DND-41 (cell line): Measurements from ENCODE around the gene ARHGEF39.

Source experiments
- ATAC-seq: fragments of 200-7000 bp; cut with Tn5 transposase; 3 replicates; pipeline ENCODE4 v1.9.1; 2021; ENCODE audit warnings: low read depth; ENCODE audit not compliant: insufficient read depth
- DNase-seq: peaks from one replicate; pipeline ENCODE4 v3.0.0-alpha.2; 2020
- H2AFZ ChIP-seq: 2 replicates; pipeline ENCODE4 v1.6.0; 2012; ENCODE audit warnings: low read depth, low read length
- H3K27ac ChIP-seq: 2 replicates; pipeline ENCODE4 v1.5.1; 2012; ENCODE audit warnings: low read length, inconsistent platforms
- H3K27me3 ChIP-seq: fragments of 200-600 bp; sonication (generic); 2 replicates; pipeline ENCODE4 v1.6.0; 2012; ENCODE audit warnings: low read length, mild to moderate bottlenecking, inconsistent platforms; ENCODE audit not compliant: insufficient read depth, poor library complexity
- H3K36me3 ChIP-seq: 2 replicates; pipeline ENCODE4 v1.5.1; 2012; ENCODE audit warnings: low read length, inconsistent platforms; ENCODE audit not compliant: insufficient read depth
- H3K4me1 ChIP-seq: 2 replicates; pipeline ENCODE4 v1.5.1; 2012; ENCODE audit warnings: mild to moderate bottlenecking, low read length; ENCODE audit not compliant: insufficient read depth
- H3K4me2 ChIP-seq: 2 replicates; pipeline ENCODE4 v1.6.0; 2012; ENCODE audit warnings: mild to moderate bottlenecking, moderate library complexity, low read length, inconsistent platforms; ENCODE audit not compliant: insufficient read depth
- H3K4me3 ChIP-seq, 2 experiments: fragments of 200-600 bp in 1 of 2; shearing (Covaris generic) in 1 of 2; 2 replicates each; pipeline ENCODE4 v1.5.1; 2012 to 2016; ENCODE audit warnings: inconsistent platforms in 2 of 2, low read length in 2 of 2, mild to moderate bottlenecking in 2 of 2, low read depth in 1 of 2, moderate library complexity in 1 of 2
- H3K79me2 ChIP-seq: 2 replicates; pipeline ENCODE4 v1.6.0; 2012; ENCODE audit warnings: low read length, inconsistent platforms; ENCODE audit not compliant: insufficient read depth
- H3K9ac ChIP-seq: 2 replicates; pipeline ENCODE4 v1.6.0; 2012; ENCODE audit warnings: low read depth, mild to moderate bottlenecking, inconsistent platforms, low read length, moderate library complexity
- H3K9me3 ChIP-seq: 2 replicates; pipeline ENCODE4 v1.5.1; 2012; ENCODE audit warnings: low read length, moderate library complexity, mild to moderate bottlenecking, inconsistent platforms; ENCODE audit not compliant: insufficient read depth, severe bottlenecking
- H4K20me1 ChIP-seq: 2 replicates; pipeline ENCODE4 v1.6.0; 2012; ENCODE audit warnings: low read length; ENCODE audit not compliant: insufficient read depth
- CTCF ChIP-seq: IDR thresholded peaks from 2 replicates; pipeline ENCODE4 v1.5.1; 2012; ENCODE audit warnings: borderline replicate concordance, low read length, moderate library complexity, mild to moderate bottlenecking; ENCODE audit not compliant: poor library complexity, severe bottlenecking; ENCODE audit errors: extremely low read depth
- EZH2 ChIP-seq: IDR thresholded peaks from 3 replicates; pipeline ENCODE4 v1.6.1; 2012; ENCODE audit warnings: borderline replicate concordance, low read depth, mild to moderate bottlenecking, moderate library complexity, low read length, inconsistent platforms; ENCODE audit not compliant: severe bottlenecking

Gene ARHGEF39

GRCh38 chr9:35666549-35666948, 1.6 kb upstream of the ARHGEF39 start:
- Histone ChIP-seq H3K4me2 (peak overlapping the region; percentile 78), H3K9me3 (no peaks in the 10 kb centered on the region), H2AFZ (peak overlapping the region; percentile 15), H3K4me3 (peak overlapping the region in 1 of 2 experiments; percentile 78; a peak in 2 of 4 replicates), H3K27me3 (no peaks in the 10 kb centered on the region), H3K4me1 (peaks cover 57% of the 10 kb centered on the region), H4K20me1 (no peaks in the 10 kb centered on the region), H3K9ac (peak overlapping the region; percentile 78), H3K36me3 (peaks cover 19% of the 10 kb centered on the region), H3K27ac (peak overlapping the region; percentile 97), H3K79me2 (peaks cover 25% of the 10 kb centered on the region)
- peak; percentile 26 for DNase-seq
- TF ChIP-seq CTCF (no peak), EZH2 (no peak)
- no peak for ATAC-seq

GRCh38 chr9:35666045-35666444, 1.1 kb upstream of the ARHGEF39 start:
- H2AFZ ChIP-seq, result peak overlapping the region; percentile 15
- ATAC-seq, result no peak
- H3K9ac ChIP-seq, result peak overlapping the region; percentile 78
- H4K20me1 ChIP-seq, result no peaks in the 10 kb centered on the region
- peak overlapping the region; percentile 97 for H3K27ac ChIP-seq
- no peak for DNase-seq
- H3K36me3 ChIP-seq, result peaks cover 22% of the 10 kb centered on the region
- no peaks in the 10 kb centered on the region for H3K9me3 ChIP-seq
- no peaks in the 10 kb centered on the region for H3K27me3 ChIP-seq
- peak overlapping the region; percentile 78 for H3K4me2 ChIP-seq
- H3K79me2 ChIP-seq, result peaks cover 29% of the 10 kb centered on the region
- TF ChIP-seq EZH2 (no peak), CTCF (no peak)
- H3K4me1 ChIP-seq, result peaks cover 62% of the 10 kb centered on the region
- peak overlapping the region in 1 of 2 experiments; percentile 78; a peak in 3 of 4 replicates for H3K4me3 ChIP-seq

- Histone ChIP-seq H3K27me3 (no peaks in the 10 kb centered on the region), H3K4me3 (peak overlapping the region; percentile 37 to 78; a peak in 3 of 4 replicates), H3K79me2 (peaks cover 35% of the 10 kb centered on the region), H3K9me3 (no peaks in the 10 kb centered on the region), H2AFZ (peak overlapping the region; percentile 94), H3K4me1 (peaks cover 68% of the 10 kb centered on the region), H3K36me3 (peaks cover 28% of the 10 kb centered on the region), H3K9ac (peak overlapping the region; percentile 78), H3K4me2 (peak overlapping the region; percentile 78), H4K20me1 (no peaks in the 10 kb centered on the region), H3K27ac (peak overlapping the region; percentile 97)
- TF ChIP-seq EZH2, result no peak
- no peak for DNase-seq
- ATAC-seq, result no peak
Measured at GRCh38 chr9:35665471-35665818, 450 bp upstream of the ARHGEF39 start.

DNA sequence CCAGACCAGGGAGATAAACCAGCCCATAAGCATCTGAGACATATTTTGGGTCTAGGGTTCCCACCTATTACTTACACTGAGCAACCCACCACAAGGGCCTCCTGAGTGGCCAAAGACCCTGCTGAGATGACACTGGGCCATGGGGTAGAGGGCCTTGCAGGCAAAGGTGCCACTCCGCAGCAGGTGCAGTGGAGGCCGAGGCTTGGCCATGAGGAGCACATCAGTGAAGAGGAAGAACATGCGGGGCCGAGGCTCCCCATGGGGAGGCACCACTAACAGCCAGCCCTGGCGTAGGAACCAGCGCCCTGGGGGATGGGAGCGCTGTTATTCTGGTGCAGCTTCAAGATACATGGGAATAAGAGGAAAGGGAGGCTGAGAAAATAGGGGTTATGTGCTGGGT, 2.6 kb downstream of the ARHGEF39 start:
- H3K79me2 ChIP-seq, result peaks cover 52% of the 10 kb centered on the region
- no peaks in the 10 kb centered on the region for H3K9me3 ChIP-seq
- H3K9ac ChIP-seq, result peak overlapping the region; percentile 78
- TF ChIP-seq EZH2 (no peak), CTCF (no peak)
- H3K4me1 ChIP-seq, result peaks cover 89% of the 10 kb centered on the region
- H3K4me3 ChIP-seq, result no peak overlapping the region; a peak in 1 of 4 replicates
- H3K4me2 ChIP-seq, result peak overlapping the region; percentile 78
- DNase-seq, result no peak
- H2AFZ ChIP-seq, result no peak overlapping the region
- peaks cover 39% of the 10 kb centered on the region for H3K36me3 ChIP-seq
- H4K20me1 ChIP-seq, result peaks cover 3% of the 10 kb centered on the region; the same call in 1 of the 2 replicates
- no peak for ATAC-seq
- no peaks in the 10 kb centered on the region for H3K27me3 ChIP-seq
- H3K27ac ChIP-seq, result peak overlapping the region; percentile 97
